ENCODE results near the gene CARD19. TPM values are rescaled to one million over a fixed set of nuclear protein-coding genes. Genes with fewer than 3 reads are reported as not detected.
A peak's percentile ranks its signal among the peaks of the same experiment; 100 is the strongest.

The CARD19 gene
- total RNA-seq, 1 experiment from 2014 or later, result 97.5 TPM

DNA sequence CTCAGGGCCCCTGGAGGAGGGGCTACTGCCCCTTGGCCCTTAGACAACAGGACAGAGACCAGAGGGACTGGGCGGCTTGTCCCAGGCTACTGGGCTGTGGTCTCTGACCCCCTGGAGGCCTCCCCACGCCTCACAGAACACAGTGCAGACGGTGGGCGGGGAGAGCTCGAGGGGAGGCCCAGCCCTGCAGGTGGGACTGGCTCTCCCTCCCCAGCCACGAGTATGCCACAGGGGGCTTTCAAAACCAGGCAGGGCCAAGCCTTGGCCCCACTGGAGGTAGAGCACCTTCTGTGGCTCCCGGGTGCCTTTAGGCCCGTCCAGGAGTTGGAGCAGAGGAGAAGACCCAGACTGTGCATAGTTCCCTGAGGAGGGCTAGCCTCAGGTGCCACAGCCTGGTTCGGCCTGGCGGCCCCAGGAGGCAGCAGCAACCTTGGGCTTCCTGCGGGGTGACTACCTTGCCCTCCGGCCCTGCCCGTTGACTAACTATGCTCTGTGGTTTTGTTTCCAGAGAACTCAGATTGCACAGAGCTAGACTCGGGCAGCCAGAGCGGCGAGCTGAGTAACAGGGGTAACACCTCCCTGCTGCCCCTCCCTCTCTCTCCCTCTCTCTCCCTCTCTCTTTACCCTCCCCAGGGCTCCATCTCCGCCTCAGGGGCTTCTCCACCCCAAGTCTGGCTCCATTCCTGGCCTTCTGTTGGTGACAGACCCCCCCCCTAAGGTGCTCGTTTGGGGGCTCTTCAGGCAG is 15.5 kb downstream of the CARD19 start:
- CTCF ChIA-PET, result interaction anchor here (1.2 kb wide), 1 partner anchor 43 kb away, joined by 3 read pairs; no protein-coding TSS in a partner anchor

GRCh38 chr9:93112116-93112863 is 16.3 kb downstream of the CARD19 start:
- Histone ChIP-seq H3K4me1 (replicated peaks; ENCODE audit: insufficient read depth) (peaks cover 83% of the 10 kb centered on the region), H3K4me2 (peak overlapping the region; percentile 69), H3K36me3 (ENCODE audit: low read depth) (0 out of 2 replicates have a peak, but pooled peaks cover 15% of the 10 kb centered on the region), H3K27me3 (ENCODE audit: insufficient read depth, low read depth) (no peaks in the 10 kb centered on the region), H3K27ac (peak overlapping the region; percentile 97), H3F3A (ENCODE audit: insufficient read depth, low read depth) (peaks cover 79% of the 10 kb centered on the region), H3K9me2 (ENCODE audit: insufficient read depth) (no peaks in the 10 kb centered on the region), H2AFZ (no peak overlapping the region), H3K9me3 (ENCODE audit: insufficient read depth, low read depth) (no peaks in the 10 kb centered on the region), H4K20me1 (ENCODE audit: insufficient read depth) (no peaks in the 10 kb centered on the region), H3K79me2 (ENCODE audit: low read depth) (peaks cover 44% of the 10 kb centered on the region), H3K4me3 (peak overlapping the region; percentile 9; the same call in 1 of the 2 replicates)
- intact Hi-C loops (cut with micrococcal nuclease; ENCODE audit: unreplicated experiment), result loop anchor here (5.0 kb wide), 3 partner anchors 140 to 345 kb away; partner anchors contain the start of genes FAM120A and FAM120AOS
- ChIA-PET CTCF (interaction anchor here (1.2 kb wide), 1 partner anchor 42 kb away, joined by 3 read pairs; no protein-coding TSS in a partner anchor), POLR2A (ENCODE audit: unreplicated experiment) (interaction anchor here (0.6 to 1.0 kb wide), 5 partner anchors 8 to 138 kb away, joined by 3 to 12 read pairs (median 6); partner anchors contain the start of gene NINJ1)
- BruUV-seq (replicated peaks), result TSS peak; percentile 1
- TF ChIP-seq EZH2 (IDR thresholded peaks at IDR 0.05; ENCODE audit: low read depth), result no peak
- no peak for TF ChIP-seq CTCF (conservative IDR thresholded peaks at IDR 0.05)
- no peak for DNase-seq

More for the DNA sequence above, 15.5 kb downstream of the CARD19 start:
- peaks cover 75% of the 10 kb centered on the region for H3F3A ChIP-seq (ENCODE audit: insufficient read depth, low read depth)
- no peaks in the 10 kb centered on the region for H3K27me3 ChIP-seq (ENCODE audit: insufficient read depth, low read depth)
- H3K4me3 ChIP-seq, result peak overlapping the region; percentile 9; the same call in 1 of the 2 replicates
- intact Hi-C loops (cut with micrococcal nuclease; ENCODE audit: unreplicated experiment), result loop anchor here (1.0 to 5.0 kb wide), 4 partner anchors 112 to 344 kb away; partner anchors contain the start of genes FAM120A and FAM120AOS
- H4K20me1 ChIP-seq (ENCODE audit: insufficient read depth), result no peaks in the 10 kb centered on the region
- H3K36me3 ChIP-seq (ENCODE audit: low read depth), result 0 out of 2 replicates have a peak, but pooled peaks cover 15% of the 10 kb centered on the region
- H3K9me3 ChIP-seq (ENCODE audit: insufficient read depth, low read depth), result no peaks in the 10 kb centered on the region
- TF ChIP-seq CTCF (conservative IDR thresholded peaks at IDR 0.05) (no peak), EZH2 (IDR thresholded peaks at IDR 0.05; ENCODE audit: low read depth) (no peak)
- H3K4me1 ChIP-seq (replicated peaks; ENCODE audit: insufficient read depth), result peaks cover 82% of the 10 kb centered on the region
- H3K79me2 ChIP-seq (ENCODE audit: low read depth), result peaks cover 52% of the 10 kb centered on the region
- no peaks in the 10 kb centered on the region for H3K9me2 ChIP-seq (ENCODE audit: insufficient read depth)
- peak; percentile 96 to 97 for DNase-seq
- peak overlapping the region; percentile 97 for H3K27ac ChIP-seq
- POLR2A ChIA-PET (ENCODE audit: unreplicated experiment), result interaction anchor here (0.6 to 1.0 kb wide), 5 partner anchors 8 to 137 kb away, joined by 3 to 12 read pairs (median 6); partner anchors contain the start of gene NINJ1
- TSS peak; percentile 29 for BruUV-seq (replicated peaks)
- H3K4me2 ChIP-seq, result peak overlapping the region; percentile 69
- H2AFZ ChIP-seq, result no peak overlapping the region

- peaks cover 79% of the 10 kb centered on the region for H3F3A ChIP-seq (ENCODE audit: insufficient read depth, low read depth)
- peaks cover 38% of the 10 kb centered on the region for H3K79me2 ChIP-seq (ENCODE audit: low read depth)
- peak overlapping the region; percentile 97 for H3K27ac ChIP-seq
- CTCF ChIA-PET, result no interaction called here
- TF ChIP-seq CTCF (conservative IDR thresholded peaks at IDR 0.05), result no peak
- no peak for TF ChIP-seq EZH2 (IDR thresholded peaks at IDR 0.05; ENCODE audit: low read depth)
- no peaks in the 10 kb centered on the region for H4K20me1 ChIP-seq (ENCODE audit: insufficient read depth)
- intact Hi-C loops (cut with micrococcal nuclease; ENCODE audit: unreplicated experiment), result loop anchor here (5.0 kb wide), 3 partner anchors 141 to 346 kb away; partner anchors contain the start of genes FAM120A and FAM120AOS
- H3K4me3 ChIP-seq, result no peak overlapping the region
- H3K9me3 ChIP-seq (ENCODE audit: insufficient read depth, low read depth), result no peaks in the 10 kb centered on the region
- no peak for DNase-seq
- TSS peak; percentile 14 for BruUV-seq (replicated peaks)
- no peaks in the 10 kb centered on the region for H3K27me3 ChIP-seq (ENCODE audit: insufficient read depth, low read depth)
- H3K4me2 ChIP-seq, result peak overlapping the region; percentile 69
- POLR2A ChIA-PET (ENCODE audit: unreplicated experiment), result interaction anchor here (0.5 kb wide), 1 partner anchor 432 kb away, joined by 3 read pairs; no protein-coding TSS in a partner anchor
- H3K36me3 ChIP-seq (ENCODE audit: low read depth), result 0 out of 2 replicates have a peak, but pooled peaks cover 13% of the 10 kb centered on the region
- H3K9me2 ChIP-seq (ENCODE audit: insufficient read depth), result no peaks in the 10 kb centered on the region
- H3K4me1 ChIP-seq (replicated peaks; ENCODE audit: insufficient read depth), result peaks cover 81% of the 10 kb centered on the region
- H2AFZ ChIP-seq, result no peak overlapping the region
Measured at GRCh38 chr9:93112864-93113389, 16.9 kb downstream of the CARD19 start.
